GM18858 (cell line): ENCODE results near the gene CD247.

Experiments
- ATAC-seq: cut with Tn5 transposase; IDR thresholded peaks from one replicate; pipeline ENCODE4 v1.9.1; 2021; ENCODE audit not compliant: unreplicated experiment

CD247 gene

GRCh38 chr1:167512046-167512654 is 6.2 kb downstream of the CD247 start:
- ATAC-seq = no peak

DNA sequence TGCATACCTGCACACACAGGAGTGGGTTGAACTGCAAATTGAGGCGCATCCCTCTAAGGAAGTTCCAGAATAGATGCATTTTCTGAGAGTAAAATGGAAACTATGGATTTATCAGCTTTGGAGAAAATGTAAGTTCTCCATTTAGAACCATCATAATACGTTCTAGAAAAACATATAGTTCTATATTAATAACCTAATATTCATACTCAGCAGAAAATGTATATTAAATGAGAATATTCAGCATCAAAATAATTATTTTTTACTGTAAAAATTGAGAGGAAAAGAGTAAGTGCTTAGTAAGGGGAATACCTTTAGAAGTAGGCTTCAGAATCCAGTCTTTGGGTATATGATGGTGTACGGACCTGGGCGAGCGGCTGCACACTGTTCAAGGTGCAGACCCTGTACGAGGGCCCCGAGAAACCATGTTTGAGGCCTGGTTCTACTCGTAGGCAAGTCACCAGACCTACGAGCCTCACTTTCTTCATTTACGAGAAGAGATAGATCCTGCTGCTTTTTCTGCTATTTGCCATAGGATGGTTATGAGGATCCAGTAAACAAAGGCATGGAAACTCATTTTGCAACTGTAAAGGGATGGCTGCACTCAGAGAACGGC is 6.8 kb downstream of the CD247 start:
- no peak for ATAC-seq

GRCh38 chr1:167510881-167511280 is 7.4 kb downstream of the CD247 start:
- ATAC-seq = no peak

DNA sequence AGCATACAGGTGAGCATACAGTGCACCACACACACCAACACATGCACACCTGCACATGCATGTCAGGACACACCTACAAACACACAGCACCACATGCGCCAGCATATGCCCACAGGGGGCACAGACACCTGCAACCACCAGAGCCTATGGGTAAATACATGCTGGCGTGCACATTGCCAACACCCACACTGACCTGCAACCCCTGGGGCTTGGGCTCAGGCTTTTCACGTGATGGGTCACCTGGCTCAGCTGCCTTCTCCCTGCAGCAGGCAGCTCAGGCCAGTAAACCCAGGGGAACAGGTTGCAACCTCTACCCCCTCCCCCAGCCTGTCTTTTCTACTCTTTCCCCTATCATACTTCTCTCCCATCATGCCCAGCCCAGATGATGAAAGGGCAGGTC is 8.1 kb downstream of the CD247 start:
- ATAC-seq = no peak

DNA sequence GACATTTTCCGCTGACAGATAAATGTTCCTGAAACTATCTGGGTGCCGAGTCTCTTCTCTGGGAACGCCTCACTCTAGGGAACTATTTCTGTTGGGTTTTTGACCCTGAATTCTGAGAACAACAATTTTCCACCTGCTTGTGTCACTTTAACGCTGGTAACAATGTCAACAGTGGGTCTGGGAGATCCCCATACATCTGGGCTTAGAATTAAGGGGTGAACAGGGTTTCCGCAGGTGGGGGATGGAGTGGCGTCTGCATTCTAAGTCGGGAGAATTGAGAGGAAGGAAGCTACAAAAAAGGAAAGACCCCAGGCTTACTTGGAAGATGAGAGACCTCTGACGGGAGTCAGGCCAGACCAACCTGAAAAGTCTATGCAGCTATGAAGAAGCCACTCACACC is 8.7 kb downstream of the CD247 start:
- ATAC-seq = no peak

- no peak for ATAC-seq
Observed at GRCh38 chr1:167507719-167508118, 10.6 kb downstream of the CD247 start.

GRCh38 chr1:167504467-167504827 is 13.9 kb downstream of the CD247 start:
- no peak for ATAC-seq

DNA sequence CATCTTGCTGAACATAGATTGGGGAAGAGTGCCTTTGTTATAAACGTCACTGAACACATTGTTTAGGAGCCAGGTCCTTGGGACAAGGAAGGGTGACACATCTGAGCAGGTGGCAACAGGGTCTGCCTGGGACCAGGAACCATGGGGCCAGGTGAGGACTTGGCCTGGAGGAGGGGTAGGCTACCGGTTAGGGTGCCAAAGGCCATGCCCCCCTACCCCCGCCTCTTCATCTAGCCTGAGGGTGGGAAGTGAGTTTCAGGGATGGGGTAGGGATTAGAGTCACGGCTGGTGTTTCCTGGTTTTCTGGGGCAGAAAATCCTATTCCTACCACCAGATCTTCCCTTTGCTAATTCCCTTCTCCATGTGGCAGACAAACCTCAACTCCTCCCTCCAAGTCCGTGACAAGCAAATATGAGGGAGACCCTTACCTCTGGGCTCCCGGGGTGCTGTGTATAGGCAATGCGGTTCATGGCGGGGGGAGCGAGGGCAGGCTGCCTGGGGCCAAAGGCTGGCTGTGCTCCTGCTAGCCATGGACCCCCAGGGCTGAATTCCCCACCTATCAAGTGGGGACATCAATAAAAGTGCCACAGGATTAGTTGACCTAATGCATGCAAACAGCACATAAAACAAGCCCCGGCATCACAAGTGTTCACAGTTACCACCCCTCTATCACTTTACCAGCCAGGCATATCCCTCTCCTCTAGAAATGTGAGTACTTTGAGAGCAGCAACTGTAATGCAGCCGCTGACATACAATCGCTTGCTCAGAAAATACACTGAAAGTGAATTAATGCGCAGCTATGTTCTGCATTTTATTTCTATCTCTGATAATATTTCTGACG is 14.5 kb downstream of the CD247 start:
- ATAC-seq = no peak

- ATAC-seq = no peak
Observed at GRCh38 chr1:167502719-167503462, 15.4 kb downstream of the CD247 start.

GRCh38 chr1:167502192-167502551 is 16.2 kb downstream of the CD247 start:
- no peak for ATAC-seq

DNA sequence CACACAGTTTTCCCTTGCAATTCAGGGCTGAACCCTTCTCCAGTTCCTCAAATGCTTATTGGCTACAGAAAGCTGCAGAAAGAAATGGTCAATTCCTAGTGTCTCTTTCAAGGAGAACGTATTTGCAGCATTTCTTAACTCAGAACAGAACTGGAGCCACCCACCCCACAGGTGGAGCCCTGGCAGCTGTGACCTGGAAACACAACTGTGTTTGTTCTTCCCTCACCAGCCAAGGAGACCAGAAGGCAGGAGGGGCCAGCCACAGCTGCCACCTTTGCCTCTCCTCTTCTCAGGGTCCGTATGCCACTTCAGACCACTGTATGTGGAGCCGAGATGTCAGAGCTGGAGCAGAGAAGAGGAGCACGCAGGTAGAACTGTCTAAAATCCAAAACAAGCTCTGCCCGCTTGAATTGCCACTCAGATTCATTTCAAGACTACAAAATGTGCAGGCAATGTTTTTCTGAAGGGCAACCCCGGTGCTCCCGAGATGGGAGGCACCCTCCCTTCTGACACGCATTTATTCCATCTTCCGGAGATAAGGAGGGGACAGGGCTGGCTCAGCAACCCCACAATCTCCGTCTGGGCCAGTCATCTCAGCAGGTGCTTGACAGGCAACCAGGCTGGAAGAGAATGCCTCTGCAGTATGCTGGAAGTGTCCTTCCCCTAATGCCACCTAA is 16.7 kb downstream of the CD247 start:
- no peak for ATAC-seq

GRCh38 chr1:167500283-167500860 is 18.0 kb downstream of the CD247 start:
- no peak for ATAC-seq

- peak; percentile 98 for ATAC-seq
Observed at GRCh38 chr1:167499664-167500101, 18.6 kb downstream of the CD247 start.

DNA sequence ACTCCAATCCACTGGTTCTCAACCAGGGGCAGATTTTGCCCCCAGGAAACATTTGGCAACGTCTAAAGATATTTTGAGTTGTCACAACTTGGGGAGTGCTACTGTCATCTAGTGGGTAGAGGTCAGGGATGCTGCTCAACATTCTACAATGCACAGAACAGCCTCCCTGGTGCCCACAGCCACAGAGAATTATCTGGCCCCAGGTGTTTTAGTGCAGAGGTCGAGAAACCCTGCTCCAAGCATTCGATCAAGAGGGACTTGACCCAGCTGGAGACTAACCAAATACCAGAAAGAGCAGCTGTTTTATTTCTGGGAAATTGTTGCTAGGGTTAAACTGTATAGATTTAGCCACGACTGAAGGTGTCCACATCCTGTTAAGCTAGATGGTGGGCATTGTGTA is 19.2 kb downstream of the CD247 start:
- no peak for ATAC-seq

DNA sequence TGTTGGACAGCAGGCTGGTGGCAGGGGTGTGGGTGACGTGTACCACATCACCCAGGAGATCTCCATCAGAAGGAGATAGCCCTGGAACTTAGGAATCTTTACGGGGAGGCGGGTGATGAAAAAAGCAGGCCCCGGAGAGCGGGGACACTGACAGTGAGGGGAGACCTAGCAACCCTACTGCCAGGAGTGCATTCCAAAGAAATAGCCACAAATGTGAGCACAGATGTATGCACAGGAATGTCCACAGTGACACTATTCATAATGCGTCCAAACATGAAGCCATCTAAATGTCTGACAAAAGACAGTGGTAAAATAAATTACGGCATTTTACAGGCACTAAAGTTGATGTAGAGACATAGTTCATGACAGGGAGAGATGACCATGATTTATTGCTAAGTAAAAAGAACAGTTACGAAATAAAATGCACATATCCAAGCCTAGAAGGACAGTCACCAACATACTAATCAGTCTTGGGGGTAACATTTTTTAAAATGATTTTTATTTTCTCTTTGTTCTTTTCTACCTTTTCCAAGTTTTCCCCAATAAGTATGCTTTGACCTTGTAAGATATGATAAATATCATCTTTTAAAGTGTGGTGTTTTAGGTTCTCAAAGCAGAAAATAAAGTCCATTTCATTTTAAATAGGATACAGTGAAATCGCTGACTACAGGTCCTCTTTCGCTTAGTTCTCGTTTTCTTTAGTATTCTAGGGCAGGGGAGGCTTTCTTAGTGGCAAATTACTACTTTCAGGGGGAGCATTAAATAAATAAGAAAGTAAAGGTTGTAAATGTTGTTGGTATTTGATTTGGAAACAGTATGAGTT is 21.3 kb downstream of the CD247 start:
- no peak for ATAC-seq

DNA sequence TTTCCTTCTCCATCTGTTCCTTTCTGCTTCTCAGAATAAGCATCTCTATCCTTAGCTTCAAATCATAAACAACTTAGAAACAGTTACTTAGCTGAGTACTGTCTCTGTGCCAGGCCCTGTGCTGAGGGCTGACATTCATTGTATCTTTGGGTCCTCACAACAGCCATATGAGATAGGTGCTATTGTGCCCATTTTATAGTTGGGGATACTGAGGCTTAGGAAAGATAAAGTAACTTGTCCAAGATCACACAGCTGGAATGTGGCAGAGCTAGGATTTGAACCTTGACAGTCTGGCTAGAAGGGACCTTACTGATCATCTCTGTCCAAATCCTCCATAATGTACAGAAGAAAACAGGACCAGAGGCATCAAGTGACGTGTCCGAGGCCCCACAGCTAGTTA is 25.0 kb downstream of the CD247 start:
- no peak for ATAC-seq

GRCh38 chr1:167492481-167492910 is 25.8 kb downstream of the CD247 start:
- ATAC-seq = no peak

GRCh38 chr1:167491586-167492461 is 26.5 kb downstream of the CD247 start:
- no peak for ATAC-seq

- no peak for ATAC-seq
Observed at GRCh38 chr1:167490765-167491164, 27.6 kb downstream of the CD247 start.
